Measurements from ENCODE around the gene DPH5.

DPH5 gene

DNA sequence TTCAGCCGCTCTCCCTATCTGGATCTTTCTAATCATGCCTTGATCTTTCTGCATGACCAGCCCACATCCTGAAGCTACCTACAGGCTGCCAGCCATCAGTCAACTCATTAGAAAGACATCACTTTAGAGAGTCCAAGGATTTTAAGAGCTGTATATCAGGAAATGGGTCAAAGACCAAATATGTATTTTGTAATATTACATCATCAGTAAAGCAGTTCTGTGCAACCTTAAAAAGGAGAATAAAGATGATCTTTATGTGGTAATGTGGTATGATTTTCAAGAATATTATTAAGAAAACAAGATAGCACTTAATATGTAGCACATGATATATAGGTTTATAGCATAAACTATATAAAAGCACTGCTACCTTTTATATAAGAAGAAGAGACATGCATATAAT is 82.1 kb downstream of the DPH5 start:
- no peak for DNase-seq (ENCODE audit: low read depth, low spot score)

DNA sequence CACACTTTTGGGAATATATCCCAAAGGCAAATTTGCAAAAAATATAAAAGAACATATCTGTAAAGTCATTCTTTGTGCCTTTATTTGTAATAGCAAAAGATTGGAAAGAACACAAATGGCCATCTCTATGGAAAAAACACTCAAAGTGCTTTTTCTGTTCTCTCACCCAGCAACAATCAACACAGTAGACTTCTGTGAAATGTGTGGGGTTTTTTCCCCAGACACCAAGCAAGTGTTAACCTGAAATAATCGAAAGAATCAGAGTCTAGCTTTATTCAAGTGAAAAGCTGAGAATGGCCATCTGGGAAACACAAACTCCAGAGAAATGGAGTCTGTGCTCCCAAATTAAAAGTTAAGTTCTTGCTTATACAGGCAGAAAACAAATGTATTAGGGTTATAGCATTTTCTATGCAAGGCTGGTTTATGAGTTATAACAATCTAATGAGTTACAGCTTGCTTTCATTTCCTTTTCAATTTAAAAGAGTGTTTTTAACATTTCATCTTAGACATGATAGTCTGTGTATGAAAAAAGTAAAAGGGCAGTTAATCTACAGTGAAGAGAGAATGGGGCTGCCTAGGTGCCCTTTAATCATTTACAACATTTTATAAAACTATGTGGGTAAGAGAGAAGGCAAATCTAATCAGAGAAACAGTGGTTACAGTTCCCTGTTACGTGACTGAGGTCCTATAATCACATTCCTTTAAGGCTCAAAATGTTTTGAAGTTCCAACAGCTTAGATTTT is 83.1 kb downstream of the DPH5 start:
- no peak for DNase-seq (ENCODE audit: low read depth, low spot score)

DNA sequence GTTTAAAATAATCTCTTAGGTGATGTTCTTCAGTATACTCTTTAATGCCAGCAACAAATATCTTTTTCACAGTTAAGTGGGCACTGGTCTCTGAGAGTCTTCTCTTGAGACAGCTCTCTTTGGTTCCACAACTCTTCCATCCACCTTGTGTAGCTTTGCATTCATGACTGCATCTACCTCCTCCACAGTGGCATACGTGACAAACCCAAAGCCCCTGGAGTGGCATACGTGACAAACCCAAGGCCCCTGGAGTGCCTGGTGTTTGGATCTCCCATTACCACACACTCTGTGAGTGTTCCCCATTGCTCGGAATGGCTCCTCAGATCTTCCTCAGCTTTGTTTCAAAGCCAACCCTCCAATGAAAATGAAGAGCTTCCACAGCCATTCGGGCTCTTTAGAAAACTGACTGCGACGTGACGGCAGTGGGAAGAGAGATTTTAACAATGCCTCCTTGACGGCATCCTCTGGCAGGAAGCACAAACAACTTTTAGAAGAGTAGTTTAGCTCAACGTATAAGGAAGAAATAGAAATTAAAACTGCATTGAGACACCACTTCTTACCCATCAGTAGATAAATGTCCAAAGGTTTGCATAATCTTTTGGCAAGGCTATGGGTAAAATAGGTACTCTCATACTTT is 83.9 kb downstream of the DPH5 start:
- no peak for DNase-seq (ENCODE audit: low read depth, low spot score)

DNA sequence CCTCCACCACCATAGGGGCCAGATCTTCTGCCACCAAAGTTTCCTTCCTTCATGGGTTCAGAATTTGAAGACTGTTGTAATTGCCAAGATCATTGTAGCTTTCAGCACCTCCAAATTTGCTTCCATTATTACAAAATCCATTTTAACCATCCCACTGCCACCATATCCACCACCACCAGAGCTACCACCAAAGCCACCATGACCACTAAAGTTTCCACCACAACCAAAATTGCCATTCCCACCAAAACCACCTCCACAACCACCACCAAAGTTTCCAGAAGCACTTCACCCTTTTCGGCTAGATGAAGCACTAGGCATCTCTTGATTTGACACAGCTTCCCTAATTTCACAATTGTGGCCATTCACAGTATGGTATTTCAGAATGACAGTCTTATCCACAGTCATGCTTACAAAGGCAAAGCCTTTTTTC is 84.5 kb downstream of the DPH5 start:
- DNase-seq (ENCODE audit: low read depth, low spot score), result no peak
